Measurements from ENCODE around the gene MYMK.

- no peak for TF ChIP-seq CTCF (IDR thresholded peaks at IDR 0.05)
- no peak for TF ChIP-seq POLR2AphosphoS5 (IDR thresholded peaks at IDR 0.05)
- TF ChIP-seq POLR2A (IDR thresholded peaks at IDR 0.05), result no peak
Observed at GRCh38 chr9:133509179-133510083, 15.3 kb downstream of the MYMK start.
